Lower leg skin (tissue), 4 donors: ENCODE data around the gene CREBL2. TPM values are rescaled to one million over a fixed set of nuclear protein-coding genes. Genes with fewer than 3 reads are reported as not detected.

Source experiments
- DNase-seq, 2 donors: peaks; one replicate each; pipeline ENCODE4 v3.0.0-alpha.2; 2019; ENCODE audit warnings: low spot score in 2 of 2
- H3K4me3 ChIP-seq: fragments of 200-600 bp; sonication (generic); 2 replicates; pipeline ENCODE4 v1.5.1; 2017; ENCODE audit warnings: mild to moderate bottlenecking, low read depth; ENCODE audit not compliant: poor library complexity, severe bottlenecking
- CTCF ChIP-seq, 3 donors: fragments of 450-650 bp; IDR thresholded peaks; one replicate each; pipeline ENCODE4 v1.5.1; 2016; ENCODE audit warnings: antibody characterized with exemption in 3 of 3, mild to moderate bottlenecking in 3 of 3, moderate library complexity in 2 of 3
- POLR2A ChIP-seq, 2 donors: fragments of 450-650 bp; IDR thresholded peaks; one replicate each; pipeline ENCODE4 v1.6.1; 2016 to 2017; ENCODE audit warnings: antibody characterized with exemption in 2 of 2, mild to moderate bottlenecking in 1 of 2, moderate library complexity in 1 of 2
- WGBS, 2 donors: methylation state at CpG; one replicate each; pipeline ENCODE4 v1.1.5; 2018; 5-methylcytosine and 5-hydroxymethylcytosine counted together
- intact Hi-C: fragments of 100-400 bp; cut with DNase I; formaldehyde crosslinking; loops from one replicate; pipeline ENCODE4 v1.15.0; 2023; ENCODE audit warnings: low total_unique reads
- total RNA-seq, 4 donors: library from RNA; depleted of rRNA; stranded (reverse); fragments of >200 nt; gene quantifications; one replicate each; pipeline ENCODE4 v1.1.0, GENCODE V29; 2016

CREBL2 gene
- total RNA-seq, 4 donors from 2014 or later, result 36.1 to 47.0 (median 44.5) TPM

GRCh38 chr12:12686925-12687324 is 75.2 kb downstream of the CREBL2 start:
- no peak for TF ChIP-seq POLR2A (IDR thresholded peaks at IDR 0.05)
- no peak for TF ChIP-seq CTCF (IDR thresholded peaks at IDR 0.05)

GRCh38 chr12:12689647-12690300 is 78.1 kb downstream of the CREBL2 start:
- no peak overlapping the region for H3K4me3 ChIP-seq
- DNase-seq, result no peak
- intact Hi-C loops, result no loop called here
- 80 to 81% methylated on average over 5 of the region's 5 CpGs for WGBS, 2 donors
- TF ChIP-seq CTCF (IDR thresholded peaks at IDR 0.05) (no peak), POLR2A (IDR thresholded peaks at IDR 0.05) (no peak)

More at GRCh38 chr12:12686925-12687324, 75.2 kb downstream of the CREBL2 start:
- intact Hi-C loops, result no loop called here
- H3K4me3 ChIP-seq, result no peak overlapping the region
- no peak for DNase-seq

GRCh38 chr12:12691549-12691948 is 79.9 kb downstream of the CREBL2 start:
- TF ChIP-seq CTCF (IDR thresholded peaks at IDR 0.05) (no peak), POLR2A (IDR thresholded peaks at IDR 0.05) (no peak)
- H3K4me3 ChIP-seq, result no peak overlapping the region
- 89 to 95% methylated on average over 2 of the region's 2 CpGs for WGBS, 2 donors
- intact Hi-C loops, result no loop called here
- no peak for DNase-seq

GRCh38 chr12:12693111-12693671 is 81.5 kb downstream of the CREBL2 start:
- 78 to 83% methylated on average over 3 of the region's 3 CpGs for WGBS, 2 donors
- H3K4me3 ChIP-seq, result no peak overlapping the region
- TF ChIP-seq CTCF (IDR thresholded peaks at IDR 0.05) (no peak), POLR2A (IDR thresholded peaks at IDR 0.05) (no peak)
- intact Hi-C loops, result no loop called here
- no peak for DNase-seq

Other genes with a start within 250 kb of the CREBL2 start
- 10 to 100 TPM; 15.3 to 29.0 (median 25.0) TPM for gene DUSP16, start 49.0 kb upstream of the CREBL2 start, total RNA-seq
- gene GPR19, start 84.3 kb downstream of the CREBL2 start, total RNA-seq, result under 1 TPM in 1 of 4 donors, not detected in 3; 0.13 TPM
- 100 to 1,000 TPM in 3 of 4 donors, 10 to 100 TPM in 1; 74.3 to 104 (median 101) TPM for gene CDKN1B, start 105.5 kb downstream of the CREBL2 start, total RNA-seq
- 10 to 100 TPM; 26.1 to 89.7 (median 34.7) TPM for gene APOLD1, start 173.8 kb downstream of the CREBL2 start, total RNA-seq
- gene DDX47, start 201.5 kb downstream of the CREBL2 start, total RNA-seq, result 10 to 100 TPM; 38.7 to 59.8 (median 55.4) TPM